SW480 (cell line): Measurements from ENCODE around the gene CPNE5.
A peak's percentile ranks its signal among the peaks of the same experiment; 100 is the strongest.

ENCODE experiments used
- DNase-seq: peaks from one replicate; pipeline ENCODE4 v3.0.0-alpha.2; 2016; ENCODE audit warnings: low spot score

CPNE5 gene

GRCh38 chr6:36857325-36857724 is 18.1 kb upstream of the CPNE5 start:
- DNase-seq: no peak

- DNase-seq: no peak
Measured at GRCh38 chr6:36856277-36856676, 17.0 kb upstream of the CPNE5 start.

DNA sequence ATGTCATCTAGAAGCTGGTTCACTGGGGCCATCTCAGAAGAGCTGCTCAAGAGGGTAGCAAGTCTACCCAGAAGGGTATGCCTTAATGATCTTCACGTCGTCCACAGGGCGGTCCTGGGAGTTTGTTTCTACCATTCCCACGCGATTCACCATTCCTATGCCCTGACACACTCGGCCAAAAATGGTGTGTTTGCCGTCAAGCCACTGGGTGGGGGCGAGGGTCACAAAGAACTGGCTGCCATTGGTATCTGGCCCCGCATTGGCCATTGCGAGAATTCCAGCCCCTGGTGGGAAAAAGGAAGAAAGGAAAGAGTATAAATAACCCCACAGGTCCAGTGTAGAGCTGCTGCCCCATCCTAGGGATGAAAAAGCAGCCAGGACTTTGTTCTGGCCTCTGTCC is 16.5 kb upstream of the CPNE5 start:
- DNase-seq: no peak

DNA sequence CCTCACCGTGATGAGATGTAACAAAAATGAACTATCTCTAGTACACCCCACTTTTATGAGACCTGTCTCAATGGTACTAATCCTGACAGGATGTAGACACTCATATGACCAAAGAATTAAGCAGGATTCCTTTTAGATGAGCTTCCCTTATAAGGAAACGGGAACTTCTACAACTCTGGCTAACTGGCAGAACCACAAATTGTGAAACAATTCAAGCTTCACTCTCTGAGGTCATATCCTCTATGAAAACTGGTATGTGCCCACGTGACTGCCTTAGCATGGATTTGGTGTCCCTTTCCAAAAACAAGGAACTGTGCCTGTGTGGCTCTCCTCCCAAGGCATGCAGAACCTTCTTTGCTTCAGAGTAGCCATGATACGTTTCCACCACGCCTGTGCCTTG is 14.1 kb upstream of the CPNE5 start:
- no peak for DNase-seq

- no peak for DNase-seq
Measured at GRCh38 chr6:36852481-36853147, 13.4 kb upstream of the CPNE5 start.

DNA sequence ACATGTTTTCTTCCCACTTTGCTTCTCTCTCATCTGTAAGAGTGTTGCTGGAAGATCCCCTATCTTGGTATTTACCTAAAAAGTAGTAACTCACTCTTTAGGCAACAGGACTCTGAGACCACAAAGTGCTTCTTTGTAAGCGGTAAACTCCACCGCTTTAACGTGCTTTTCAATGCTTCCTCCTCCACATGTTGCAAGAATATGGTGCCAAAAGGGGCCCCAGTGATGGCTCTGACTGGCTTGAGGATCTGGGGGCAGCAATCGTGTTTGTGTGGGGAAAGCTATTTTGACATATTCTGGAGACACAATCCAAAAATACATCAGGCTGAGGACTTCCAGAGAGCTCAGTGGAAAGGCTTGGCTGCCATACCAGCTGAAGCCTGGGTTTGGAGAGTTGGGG is 12.4 kb upstream of the CPNE5 start:
- no peak for DNase-seq

DNA sequence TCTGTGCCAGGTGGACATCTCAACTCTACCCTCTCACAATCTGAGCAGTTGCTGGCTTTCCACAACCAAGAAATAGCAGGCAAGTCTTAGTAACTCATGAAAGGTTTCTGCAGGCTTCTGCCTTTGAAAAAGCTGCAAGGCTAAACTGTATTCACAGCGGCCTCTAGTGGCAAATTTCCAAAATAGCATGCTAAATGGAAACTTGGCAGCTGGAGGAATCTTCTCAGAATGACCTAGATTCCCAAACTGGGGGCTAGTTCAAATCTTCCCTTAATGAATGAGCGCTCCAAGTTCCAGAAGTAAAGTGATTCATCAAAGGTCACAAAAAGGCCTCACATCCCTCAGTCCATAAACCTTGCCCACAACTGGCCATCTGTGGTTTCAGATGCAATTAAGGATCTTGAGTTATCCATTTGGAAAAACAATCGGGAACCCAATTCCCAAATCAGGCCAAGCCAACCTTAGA is 11.9 kb upstream of the CPNE5 start:
- DNase-seq: peak; percentile 21

- no peak for DNase-seq
Measured at GRCh38 chr6:36850021-36850420, 10.8 kb upstream of the CPNE5 start.

GRCh38 chr6:36848658-36849441 is 9.6 kb upstream of the CPNE5 start:
- DNase-seq: peak; percentile 37

DNA sequence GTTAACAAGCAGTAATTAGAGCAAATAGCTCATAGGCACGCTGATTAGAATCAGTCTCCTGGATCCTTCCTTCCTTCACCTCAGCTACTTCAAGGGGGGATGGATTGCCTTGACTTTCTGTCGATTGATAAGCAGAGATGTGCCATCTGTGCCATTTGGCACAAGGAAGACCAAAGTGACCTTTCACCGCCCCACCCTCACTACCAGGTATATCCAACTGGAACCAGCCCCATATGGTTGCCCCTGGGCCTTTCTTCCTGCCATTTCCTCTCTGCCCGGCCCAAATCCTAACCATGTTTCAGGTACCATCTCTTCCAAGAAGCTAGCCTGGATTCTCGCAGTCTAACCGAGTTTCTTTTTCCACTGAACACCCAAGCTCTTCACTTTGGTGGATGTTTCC is 8.7 kb upstream of the CPNE5 start:
- DNase-seq: no peak

- DNase-seq: no peak
Measured at GRCh38 chr6:36847152-36847551, 7.9 kb upstream of the CPNE5 start.

- no peak for DNase-seq
Measured at GRCh38 chr6:36845233-36845632, 6.0 kb upstream of the CPNE5 start.

GRCh38 chr6:36844232-36845170 is 5.3 kb upstream of the CPNE5 start:
- DNase-seq: no peak

- DNase-seq: no peak
Measured at GRCh38 chr6:36843170-36843569, 3.9 kb upstream of the CPNE5 start.

- DNase-seq: no peak
Measured at GRCh38 chr6:36841756-36842155, 2.5 kb upstream of the CPNE5 start.

- DNase-seq: no peak
Measured at GRCh38 chr6:36840432-36841403, 1.5 kb upstream of the CPNE5 start.

- no peak for DNase-seq
Measured at GRCh38 chr6:36839749-36840431, 646 bp upstream of the CPNE5 start.

DNA sequence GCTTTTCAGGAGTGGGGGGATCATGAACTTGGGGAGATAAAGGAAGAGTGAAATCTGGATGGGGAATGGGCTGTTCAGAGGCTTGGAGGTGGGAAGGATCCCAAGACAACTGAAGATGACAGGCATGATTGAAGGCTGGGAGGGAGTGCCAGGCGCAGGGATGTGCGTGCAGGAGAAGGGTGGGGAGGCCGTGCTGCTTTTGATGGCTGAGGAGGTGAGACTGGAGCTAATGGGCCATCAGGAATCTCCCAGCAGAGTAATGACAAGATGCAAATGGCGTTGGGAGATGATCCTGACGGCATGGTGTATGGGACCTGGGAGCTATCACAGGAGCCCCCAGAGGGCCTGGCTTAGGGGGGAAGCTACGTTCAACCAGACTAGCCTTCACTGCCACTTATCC is 1.6 kb downstream of the CPNE5 start:
- DNase-seq: no peak

DNA sequence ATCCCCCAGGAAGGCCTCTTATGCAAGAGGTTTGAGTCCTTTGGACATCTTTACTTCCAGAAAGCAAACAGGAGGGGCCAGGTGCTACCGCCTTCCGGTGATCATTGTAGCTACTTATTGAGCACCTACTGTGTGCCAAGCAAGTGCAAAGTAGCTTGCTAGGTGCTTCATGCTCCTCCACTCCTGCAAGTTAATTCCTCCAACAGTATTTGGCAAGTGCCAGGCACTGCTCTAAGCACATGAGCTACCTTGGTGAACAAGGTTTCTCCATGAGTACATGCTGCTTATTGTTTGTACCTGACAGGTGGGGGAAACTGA is 2.3 kb downstream of the CPNE5 start:
- no peak for DNase-seq

- DNase-seq: no peak
Measured at GRCh38 chr6:36836111-36837021, 2.9 kb downstream of the CPNE5 start.
